GM12801 (cell line): ENCODE data around the gene TJP2.

Source experiments
- CTCF ChIP-seq: IDR thresholded peaks from one replicate; pipeline ENCODE4 v1.5.1; 2011; ENCODE audit warnings: control low read depth; ENCODE audit not compliant: insufficient read length; ENCODE audit errors: extremely low read depth

Gene TJP2

DNA sequence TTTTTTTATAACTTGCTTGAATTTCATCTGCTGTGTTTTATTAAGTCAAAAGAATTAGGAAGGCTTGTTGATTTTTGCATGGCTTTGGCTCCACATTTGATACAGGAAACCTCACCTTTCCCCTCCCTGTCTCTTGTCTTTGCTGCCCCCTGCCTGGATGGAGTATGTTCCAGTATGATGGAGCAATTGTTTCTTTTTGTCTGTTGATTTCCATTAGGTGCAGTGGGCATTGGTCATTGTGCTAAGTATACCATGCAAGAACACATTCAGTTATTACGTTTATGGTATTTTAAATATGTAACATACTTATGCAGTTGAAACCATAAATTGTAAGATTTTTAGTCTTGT lies 19.6 kb downstream of the TJP2 start:
- no peak for TF ChIP-seq CTCF

DNA sequence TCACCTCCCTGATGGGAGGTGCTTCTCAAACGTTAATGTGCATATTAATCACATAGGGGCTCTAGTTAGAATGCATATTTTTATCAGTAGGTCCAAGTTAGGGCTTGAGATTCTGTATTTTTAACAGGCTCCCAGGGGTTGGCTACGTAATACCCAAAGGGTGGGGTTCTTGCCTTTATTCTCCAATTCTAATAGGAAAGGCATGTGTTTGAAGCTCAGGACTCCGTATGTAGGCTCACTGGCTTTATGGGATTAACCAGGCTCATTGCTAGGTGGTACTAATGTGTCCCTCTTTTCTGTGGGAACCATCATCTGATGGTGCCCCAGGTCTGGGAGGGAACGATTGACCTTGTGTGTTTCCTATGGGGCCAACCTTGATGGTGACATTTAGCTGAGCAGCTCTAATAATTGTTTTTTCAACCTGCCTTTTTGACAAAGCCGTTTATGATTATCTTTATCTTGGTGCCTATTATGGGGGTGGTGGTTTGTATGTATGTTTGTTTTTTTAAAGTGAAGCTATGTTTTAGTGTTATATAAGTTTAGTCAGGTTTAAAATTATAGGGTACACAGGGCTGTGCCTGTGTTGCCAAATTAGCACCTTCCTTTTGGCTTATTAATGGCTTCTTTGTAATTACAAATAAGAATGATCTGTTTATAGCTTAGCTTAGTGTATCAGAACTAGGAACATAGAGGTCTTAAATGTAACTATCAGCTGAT lies 20.8 kb downstream of the TJP2 start:
- no peak for TF ChIP-seq CTCF

GRCh38 chr9:69195668-69196067 lies 21.6 kb downstream of the TJP2 start:
- TF ChIP-seq CTCF = no peak

DNA sequence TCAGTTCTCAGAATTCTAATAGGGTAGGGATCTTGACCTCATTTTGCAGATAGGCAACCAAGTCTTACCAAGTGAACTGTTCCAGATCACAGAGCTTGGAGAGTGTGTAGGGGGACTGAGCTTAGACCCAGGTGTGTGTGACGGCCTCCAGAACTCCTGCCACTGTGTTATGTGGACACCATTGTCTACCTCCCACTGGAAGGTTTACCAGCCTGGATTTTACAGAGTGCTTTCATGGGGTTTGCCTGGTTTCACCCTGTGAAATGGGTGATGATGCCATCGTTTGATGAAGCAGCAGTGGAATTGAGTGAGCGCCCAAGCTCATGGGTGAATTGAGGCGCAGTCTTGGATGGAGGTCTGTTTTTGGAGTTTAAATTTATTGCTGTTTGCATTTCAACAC lies 23.6 kb downstream of the TJP2 start:
- TF ChIP-seq CTCF = no peak

- TF ChIP-seq CTCF = no peak
Measured at GRCh38 chr9:69198521-69199220, 24.6 kb downstream of the TJP2 start.

- no peak for TF ChIP-seq CTCF
Measured at GRCh38 chr9:69199769-69200470, 25.8 kb downstream of the TJP2 start.

DNA sequence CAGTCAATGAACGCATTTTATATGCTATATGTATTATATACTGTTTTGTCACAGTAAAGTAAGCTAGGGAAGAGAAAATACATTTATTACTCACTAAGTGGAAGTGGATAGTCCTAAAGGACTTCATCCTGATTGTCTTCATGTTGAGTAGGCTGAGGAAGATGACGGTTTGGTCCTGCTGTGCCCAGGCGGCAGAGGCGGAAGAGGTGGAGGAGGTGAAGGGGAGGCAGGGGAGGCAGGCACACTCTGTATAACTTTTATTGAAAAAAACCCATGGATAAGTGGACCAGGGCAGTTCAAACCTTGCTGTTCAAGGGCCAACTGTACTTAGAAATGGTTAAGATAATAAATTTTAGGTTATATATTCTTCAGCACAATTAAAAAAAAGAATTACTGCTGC lies 28.5 kb downstream of the TJP2 start:
- no peak for TF ChIP-seq CTCF
